Kidney epithelial cell (primary cell): ENCODE measurements around the gene VAV2. TPM values are rescaled to one million over a fixed set of nuclear protein-coding genes. Genes with fewer than 3 reads are reported as not detected.

Experiments used
- DNase-seq: peaks from one replicate; pipeline ENCODE4 v3.0.0-alpha.2; 2010; ENCODE audit warnings: low read depth
- H3K27me3 ChIP-seq: 2 replicates; pipeline ENCODE4 v1.6.0; 2011; ENCODE audit warnings: low read length; ENCODE audit not compliant: control insufficient read depth, insufficient read depth
- H3K36me3 ChIP-seq: 2 replicates; pipeline ENCODE4 v1.5.1; 2011; ENCODE audit warnings: low read length; ENCODE audit not compliant: control insufficient read depth, insufficient read depth
- H3K4me3 ChIP-seq: 2 replicates; pipeline ENCODE4 v1.5.1; 2011; ENCODE audit warnings: low read depth, mild to moderate bottlenecking, control low read depth, low read length
- CTCF ChIP-seq: IDR thresholded peaks from 2 replicates; pipeline ENCODE4 v1.5.1; 2011; ENCODE audit warnings: mild to moderate bottlenecking, moderate library complexity, low read length, control low read depth, inconsistent platforms; ENCODE audit not compliant: insufficient read depth, poor library complexity, severe bottlenecking
- total RNA-seq: library from RNA; depleted of rRNA; stranded (reverse); fragments of >200 nt; gene quantifications from 2 replicates; pipeline ENCODE4 v1.2.3, GENCODE V29; 2015

The VAV2 gene
- total RNA-seq, 1 donor from 2014 or later: 37.8 TPM

DNA sequence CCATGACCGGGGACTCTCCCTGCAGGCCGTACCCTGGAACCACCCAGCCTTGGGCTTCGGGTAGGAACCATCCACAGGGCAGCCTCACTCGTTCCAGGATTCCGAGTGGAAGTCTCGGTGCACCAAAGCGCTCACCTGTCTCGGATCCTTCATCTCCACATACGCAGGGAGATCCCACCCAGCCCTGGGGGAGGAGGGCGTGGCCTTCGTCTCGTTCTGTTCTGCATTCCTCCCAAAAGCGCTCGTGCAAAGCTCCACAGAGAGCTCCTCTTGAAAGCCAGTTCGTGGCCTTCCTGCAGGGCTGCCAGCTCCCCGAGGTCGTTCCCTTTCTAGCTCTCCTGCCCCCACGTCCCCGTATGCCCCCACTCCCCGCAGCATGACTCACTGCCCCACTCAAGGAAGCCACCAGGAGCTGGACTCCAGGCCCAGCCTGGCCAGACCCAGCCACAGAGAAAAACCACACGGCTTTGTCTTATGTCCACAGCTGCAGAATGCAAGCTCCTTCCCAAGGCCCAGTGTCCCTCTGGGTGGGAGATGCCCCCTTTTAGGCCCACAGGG is 189.0 kb downstream of the VAV2 start:
- Histone ChIP-seq H3K27me3 (no peaks in the 10 kb centered on the region), H3K36me3 (no peaks in the 10 kb centered on the region), H3K4me3 (no peak overlapping the region)
- no peak for DNase-seq
- no peak for TF ChIP-seq CTCF

GRCh38 chr9:133801739-133802138 is 190.4 kb downstream of the VAV2 start:
- Histone ChIP-seq H3K4me3 (no peak overlapping the region), H3K27me3 (no peaks in the 10 kb centered on the region), H3K36me3 (no peaks in the 10 kb centered on the region)
- no peak for DNase-seq
- TF ChIP-seq CTCF: no peak

- no peak for TF ChIP-seq CTCF
- H3K4me3 ChIP-seq: no peak overlapping the region
- no peaks in the 10 kb centered on the region for H3K27me3 ChIP-seq
- H3K36me3 ChIP-seq: no peaks in the 10 kb centered on the region
- DNase-seq: no peak
Measured at GRCh38 chr9:133800266-133800665, 191.9 kb downstream of the VAV2 start.

DNA sequence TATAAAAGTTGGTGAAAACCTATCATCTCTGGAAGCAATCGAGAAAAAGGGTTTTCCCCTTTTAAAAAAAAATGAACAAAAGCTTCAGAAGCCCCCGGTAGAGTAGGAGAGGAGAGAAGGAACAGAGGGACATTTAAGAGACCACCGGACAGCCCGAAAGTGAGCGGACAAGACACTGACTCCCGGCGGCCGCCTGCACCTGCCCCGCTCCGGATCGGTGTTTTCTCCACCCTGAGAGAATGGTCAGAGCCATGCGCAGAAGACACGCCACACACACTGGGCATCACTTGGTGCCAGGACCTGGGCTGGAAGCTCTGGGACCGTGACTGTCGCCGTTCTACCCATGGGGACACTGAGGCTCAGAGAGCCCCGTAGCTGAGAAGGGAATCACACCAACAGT is 192.4 kb downstream of the VAV2 start:
- DNase-seq: no peak
- H3K27me3 ChIP-seq: no peaks in the 10 kb centered on the region
- TF ChIP-seq CTCF: no peak
- peaks cover under 1% of the 10 kb centered on the region for H3K36me3 ChIP-seq
- H3K4me3 ChIP-seq: no peak overlapping the region

- DNase-seq: no peak
- Histone ChIP-seq H3K36me3 (peaks cover 3% of the 10 kb centered on the region), H3K4me3 (no peak overlapping the region), H3K27me3 (no peaks in the 10 kb centered on the region)
- no peak for TF ChIP-seq CTCF
Measured at GRCh38 chr9:133799106-133799505, 193.0 kb downstream of the VAV2 start.

DNA sequence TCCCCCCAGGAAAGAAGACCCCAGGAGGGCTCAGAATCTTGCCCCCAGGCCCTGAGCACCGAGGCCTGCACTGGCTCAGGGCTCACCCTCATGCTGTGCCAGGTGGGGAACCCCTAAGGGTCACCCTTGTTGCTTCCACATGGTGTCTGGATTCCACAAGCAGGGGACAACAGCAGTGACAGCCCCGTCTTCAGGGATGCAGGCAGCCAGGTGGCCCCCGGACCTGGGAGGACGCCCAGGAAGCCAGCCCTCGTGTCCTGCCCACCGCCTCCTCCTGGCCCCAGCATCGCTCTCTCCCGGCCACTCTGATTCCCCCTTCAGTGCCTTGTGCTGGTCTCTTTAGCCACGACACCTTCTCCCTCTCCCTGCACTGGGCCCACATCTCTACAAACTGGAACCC is 194.0 kb downstream of the VAV2 start:
- no peak overlapping the region for H3K4me3 ChIP-seq
- H3K27me3 ChIP-seq: no peaks in the 10 kb centered on the region
- H3K36me3 ChIP-seq: peaks cover 3% of the 10 kb centered on the region
- no peak for TF ChIP-seq CTCF
- DNase-seq: no peak
